NOMO-1 (cell line): ENCODE measurements around the gene CRY2.
"Not testable (repeated sequence)": the region's sequence is repeated elsewhere in the genome, so short reads cannot be mapped to it uniquely, and the experiment has no call there.

ENCODE experiments used
- DNase-seq, 2 experiments: peaks; one replicate each; lab custom pipeline; 2025; ENCODE audit not compliant: unreplicated experiment in 2 of 2; lab: John Stamatoyannopoulos, UW

The CRY2 gene

DNA sequence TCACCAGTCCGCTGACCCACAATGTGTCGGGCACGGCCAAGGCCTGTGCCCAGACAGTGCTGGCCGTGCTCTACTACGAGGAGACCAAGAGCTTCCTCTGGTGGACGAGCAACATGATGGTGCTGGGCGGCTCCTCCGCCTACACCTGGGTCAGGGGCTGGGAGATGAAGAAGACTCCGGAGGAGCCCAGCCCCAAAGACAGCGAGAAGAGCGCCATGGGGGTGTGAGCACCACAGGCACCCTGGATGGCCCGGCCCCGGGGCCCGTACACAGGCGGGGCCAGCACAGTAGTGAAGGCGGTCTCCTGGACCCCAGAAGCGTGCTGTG is 36.2 kb upstream of the CRY2 start:
- DNase-seq = no peak

DNA sequence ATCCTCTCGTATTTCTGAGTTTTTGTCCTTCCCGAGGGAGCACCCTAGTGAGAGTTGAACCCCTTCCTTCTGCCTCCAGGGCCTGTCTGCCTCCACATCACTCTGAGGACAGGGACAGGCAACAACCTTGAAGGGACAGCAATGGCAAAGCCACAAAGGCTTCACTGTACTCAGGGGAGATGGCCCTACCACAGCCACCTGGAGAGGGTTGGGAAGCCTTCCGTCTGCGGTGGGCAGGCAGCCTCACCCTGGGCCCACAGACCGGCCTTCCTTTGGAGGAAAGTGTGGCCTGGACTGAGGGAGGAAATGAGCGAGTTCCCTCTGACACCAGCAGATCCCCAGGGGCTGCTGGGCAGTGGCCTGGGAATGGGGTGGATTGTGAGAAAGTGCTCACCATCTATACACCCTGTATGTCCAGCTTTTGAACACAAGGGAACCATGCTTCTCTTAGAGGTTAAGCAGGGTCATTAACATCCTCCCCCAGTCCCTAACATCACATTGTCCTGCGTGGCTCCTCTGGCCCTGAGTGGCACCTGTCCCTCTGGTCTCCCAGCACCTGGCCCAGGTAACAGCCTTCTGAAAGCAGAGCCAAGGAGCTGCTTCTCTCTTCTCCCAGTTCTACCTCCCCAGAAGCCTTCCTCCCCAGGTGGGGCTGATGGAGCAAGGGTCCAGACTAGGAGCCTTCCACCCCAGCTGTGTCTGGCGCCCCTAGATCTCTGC is 35.5 kb upstream of the CRY2 start:
- DNase-seq = no peak

DNA sequence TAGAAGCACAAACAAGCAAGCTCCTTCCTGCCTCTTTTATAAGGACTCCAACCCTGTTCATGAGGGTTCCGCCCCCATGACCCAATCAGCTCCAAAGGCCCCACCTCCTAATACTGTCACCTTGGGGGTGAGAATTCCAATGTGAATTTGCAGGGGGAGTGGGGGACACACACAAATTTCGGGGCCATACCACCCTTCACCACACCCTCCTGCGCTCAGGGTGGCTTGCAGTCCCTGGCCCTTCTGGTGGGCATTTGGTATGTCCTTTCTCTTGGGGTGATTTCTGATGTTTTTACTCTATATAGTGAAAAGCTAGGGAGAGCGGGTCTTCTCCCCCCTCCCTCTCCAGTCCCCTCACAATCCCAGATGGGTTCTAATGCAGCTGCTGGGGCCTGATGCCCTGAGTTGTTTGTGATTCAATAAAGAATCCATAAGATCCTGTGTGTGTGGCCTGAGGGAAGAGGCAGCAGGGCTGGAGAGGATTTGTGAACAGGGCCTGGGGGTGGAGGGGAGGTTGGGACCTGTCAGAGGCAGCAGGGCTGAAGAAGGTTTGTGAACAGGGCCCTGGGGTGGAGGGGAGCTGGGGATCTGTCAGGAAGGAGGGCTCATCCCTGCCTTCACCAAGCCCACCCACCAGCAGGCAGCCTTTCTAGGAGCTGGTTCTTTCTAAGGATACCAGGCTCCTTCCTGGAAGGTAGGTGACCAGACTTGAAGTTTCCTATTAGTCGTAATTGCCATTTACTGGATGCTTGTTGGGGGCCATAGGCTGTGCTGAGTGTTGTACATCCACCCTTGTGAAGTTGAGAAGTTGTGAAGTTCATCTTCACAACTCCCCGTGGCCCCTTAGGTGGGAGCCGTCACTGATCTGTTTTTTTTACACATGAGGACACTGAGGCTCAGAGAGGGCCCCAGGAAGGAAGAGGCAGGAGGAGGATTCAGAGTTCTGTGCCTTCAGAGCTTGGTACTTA is 34.4 kb upstream of the CRY2 start:
- no peak for DNase-seq

DNA sequence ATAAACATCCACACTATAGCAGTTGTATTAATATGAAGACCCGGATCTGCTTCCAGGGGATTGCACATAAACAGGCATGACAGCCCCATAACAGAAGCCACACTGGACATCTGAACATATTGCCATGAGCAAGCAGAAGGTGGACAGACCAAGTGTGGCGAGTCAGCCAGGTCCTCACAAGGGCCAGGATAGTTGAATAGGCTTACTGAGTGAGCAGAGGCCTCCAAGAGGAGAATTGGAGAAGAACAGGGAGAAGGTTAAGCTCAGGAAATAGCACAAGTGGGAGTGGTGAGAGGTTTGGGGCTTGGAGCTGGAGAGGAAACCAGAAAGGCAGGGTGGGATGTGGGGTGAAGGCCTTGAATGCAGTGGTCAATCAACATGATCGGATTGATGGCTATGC is 31.5 kb upstream of the CRY2 start:
- DNase-seq = no peak

DNA sequence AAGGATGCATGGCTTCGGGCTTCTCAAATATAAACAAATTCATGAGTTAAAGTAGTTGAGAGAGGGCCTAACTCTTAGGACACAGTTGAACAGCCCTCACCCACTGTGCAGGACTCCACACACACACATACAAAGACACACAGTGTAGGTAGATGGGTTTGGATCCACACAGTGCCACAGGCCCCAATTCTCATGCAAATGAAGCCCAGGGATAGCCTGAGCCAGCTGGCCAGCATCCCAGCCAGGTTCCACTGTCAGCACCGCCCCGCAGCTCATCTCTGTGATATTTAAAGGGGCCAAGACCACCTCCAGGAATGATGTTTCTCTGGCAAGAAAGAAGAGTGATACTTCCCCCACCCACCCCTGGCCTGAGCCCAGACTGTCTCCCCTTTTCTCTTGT is 30.7 kb upstream of the CRY2 start:
- DNase-seq = no peak

DNA sequence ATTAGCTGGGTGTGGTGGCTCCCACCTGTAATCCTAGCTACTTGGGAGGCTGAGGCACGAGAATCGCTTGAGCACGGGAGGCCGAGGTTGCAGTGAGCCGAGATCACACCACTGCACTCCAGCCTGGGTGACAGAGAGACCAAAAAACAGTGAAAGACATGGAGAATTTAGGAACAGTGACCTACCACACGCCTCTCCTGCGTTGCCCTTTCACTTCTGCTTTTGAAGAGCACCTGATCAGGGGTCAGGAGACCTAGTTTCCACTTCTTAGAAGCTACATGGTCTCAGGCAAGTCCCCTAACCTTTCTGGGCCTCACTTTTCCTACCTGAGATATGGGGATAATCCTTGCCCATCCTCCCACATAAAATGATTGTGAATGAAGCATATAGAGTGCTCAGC is 30.1 kb upstream of the CRY2 start:
- peak in 1 of 2 experiments; percentile 30 for DNase-seq

DNA sequence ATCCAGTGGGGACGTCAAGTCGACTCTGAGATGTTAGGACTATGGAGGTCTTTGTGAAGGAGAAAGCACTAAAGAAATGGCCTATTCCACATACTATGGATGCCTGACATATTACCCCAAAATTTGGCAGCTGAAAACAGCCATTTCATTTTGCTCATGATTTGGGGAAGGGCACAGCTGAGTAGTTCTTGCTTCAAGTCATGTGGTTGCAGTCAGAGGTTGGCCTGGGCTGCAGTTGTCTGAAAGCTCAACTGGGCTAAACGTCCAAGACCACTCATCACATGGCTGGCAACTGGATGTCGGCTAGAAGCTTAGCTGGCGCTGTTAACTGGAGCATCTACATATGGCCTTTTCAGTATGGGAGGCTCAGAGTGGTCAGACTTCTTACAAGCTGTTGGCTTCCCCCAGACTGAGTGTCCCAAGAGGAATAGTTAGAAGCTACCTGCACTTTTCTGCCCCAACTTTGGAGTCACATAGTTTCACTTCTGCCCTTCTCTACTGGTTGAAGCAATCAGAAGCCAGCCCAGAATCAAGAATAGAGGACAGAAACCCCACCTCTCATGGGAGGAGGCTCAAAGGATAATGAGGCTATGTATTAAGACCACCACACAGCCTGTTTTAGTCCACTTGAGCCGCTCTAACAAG is 28.2 kb upstream of the CRY2 start:
- peak in 1 of 2 experiments; percentile 10 for DNase-seq

DNA sequence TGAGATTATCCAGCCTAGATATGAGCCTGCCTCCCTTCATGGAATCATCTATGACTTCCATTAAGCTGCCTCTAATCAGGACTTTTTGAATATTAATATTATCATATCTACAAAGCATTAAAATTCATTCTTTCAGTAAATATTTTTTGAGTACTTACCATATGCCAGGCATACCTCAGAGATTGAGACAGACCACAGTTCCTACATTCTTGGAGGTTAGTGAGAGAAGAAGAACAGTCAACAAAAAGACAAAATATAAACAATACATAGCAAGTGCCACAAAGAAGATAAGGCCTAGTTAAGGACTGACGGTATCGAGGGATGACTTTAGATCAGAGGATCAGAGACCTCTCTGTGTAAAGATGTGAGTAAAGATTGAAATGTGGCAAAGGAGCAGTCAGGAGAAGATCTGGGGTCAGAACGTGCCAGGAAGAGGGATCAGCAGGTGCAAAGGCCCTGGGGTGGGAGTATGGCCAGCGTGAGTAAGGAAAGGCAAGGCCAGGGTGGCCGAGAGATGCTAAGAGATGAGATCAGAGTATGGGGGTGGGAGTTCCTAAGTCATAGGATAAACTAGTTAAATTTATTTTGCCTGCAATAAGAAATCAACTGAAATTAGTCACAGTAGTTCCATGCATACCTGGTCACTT is 26.9 kb upstream of the CRY2 start:
- no peak for DNase-seq

DNA sequence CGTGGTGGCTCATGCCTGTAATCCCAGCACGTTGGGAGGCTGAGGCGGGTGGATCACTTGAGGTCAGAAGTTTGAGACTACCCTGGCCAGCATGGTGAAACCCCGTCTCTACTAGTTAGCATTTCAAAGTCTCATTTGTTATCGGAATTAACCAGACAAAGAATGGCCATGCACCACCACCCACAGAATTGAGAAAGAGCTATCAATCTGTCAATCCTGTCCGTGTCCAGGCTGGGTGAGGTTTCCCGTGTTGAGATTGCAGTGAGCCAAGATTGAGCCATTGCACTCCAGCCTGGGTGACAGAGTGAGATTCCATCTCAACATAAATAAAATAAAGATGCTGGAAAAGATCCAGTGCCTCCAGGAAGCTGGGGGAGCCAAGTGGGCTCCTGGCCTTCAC is 20.8 kb upstream of the CRY2 start:
- peak; percentile 26 to 36 for DNase-seq

DNA sequence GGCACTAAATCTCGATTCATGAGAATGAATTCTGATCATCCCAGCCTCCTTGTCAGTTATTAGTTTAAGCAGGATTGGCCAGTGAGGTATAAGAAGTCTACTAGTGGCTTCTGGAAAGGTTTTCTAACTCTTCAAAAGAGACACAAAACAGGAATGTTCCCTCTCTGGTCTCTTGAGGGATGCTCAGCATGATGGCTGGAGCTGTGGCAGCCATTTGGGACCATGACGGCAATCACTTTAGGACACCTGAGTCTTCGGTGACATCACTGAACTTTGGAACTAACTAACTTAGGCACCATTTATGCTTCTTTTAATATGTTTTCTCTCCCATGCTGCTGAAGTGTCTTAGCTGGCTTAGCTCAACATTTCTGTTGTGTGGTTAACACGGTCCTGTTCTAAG is 20.2 kb upstream of the CRY2 start:
- no peak for DNase-seq

DNA sequence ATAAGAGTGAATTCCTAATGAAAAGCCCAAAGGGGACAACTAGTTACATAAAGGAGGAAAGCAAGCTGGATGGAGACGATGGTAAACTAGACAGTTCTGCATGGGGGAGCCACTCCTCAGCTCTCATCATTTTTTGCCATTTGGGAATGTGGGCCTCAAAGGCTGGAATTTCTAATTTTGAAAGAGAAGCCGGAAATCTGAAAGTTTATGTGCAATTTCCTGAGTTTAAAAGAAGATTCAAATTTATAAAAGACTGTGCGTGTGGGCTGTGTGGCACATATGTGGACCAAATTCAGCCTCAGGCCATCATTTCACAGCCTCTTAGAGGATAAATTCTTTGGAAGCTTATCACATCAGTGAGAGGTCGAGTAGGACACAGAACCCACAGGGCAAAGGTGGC is 18.3 kb upstream of the CRY2 start:
- no peak for DNase-seq

DNA sequence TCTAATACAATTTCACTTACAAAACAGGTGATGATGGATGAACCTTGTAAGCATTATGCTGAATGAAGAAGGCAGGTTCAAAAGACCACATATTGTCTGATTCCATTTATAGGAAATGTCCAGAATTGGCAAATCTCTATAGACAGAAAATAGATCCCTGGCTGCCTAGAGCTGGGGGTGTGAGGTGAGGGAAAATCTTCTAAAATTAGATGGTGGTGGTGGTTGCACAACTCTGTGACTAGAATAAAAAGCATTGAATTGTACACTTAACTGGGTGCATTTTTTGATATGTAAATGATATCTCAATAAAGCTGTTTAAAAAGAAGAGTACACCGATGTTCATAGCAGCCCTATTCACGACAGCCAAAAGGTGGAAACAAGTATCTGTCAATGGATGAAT is 16.7 kb upstream of the CRY2 start:
- DNase-seq = no peak

DNA sequence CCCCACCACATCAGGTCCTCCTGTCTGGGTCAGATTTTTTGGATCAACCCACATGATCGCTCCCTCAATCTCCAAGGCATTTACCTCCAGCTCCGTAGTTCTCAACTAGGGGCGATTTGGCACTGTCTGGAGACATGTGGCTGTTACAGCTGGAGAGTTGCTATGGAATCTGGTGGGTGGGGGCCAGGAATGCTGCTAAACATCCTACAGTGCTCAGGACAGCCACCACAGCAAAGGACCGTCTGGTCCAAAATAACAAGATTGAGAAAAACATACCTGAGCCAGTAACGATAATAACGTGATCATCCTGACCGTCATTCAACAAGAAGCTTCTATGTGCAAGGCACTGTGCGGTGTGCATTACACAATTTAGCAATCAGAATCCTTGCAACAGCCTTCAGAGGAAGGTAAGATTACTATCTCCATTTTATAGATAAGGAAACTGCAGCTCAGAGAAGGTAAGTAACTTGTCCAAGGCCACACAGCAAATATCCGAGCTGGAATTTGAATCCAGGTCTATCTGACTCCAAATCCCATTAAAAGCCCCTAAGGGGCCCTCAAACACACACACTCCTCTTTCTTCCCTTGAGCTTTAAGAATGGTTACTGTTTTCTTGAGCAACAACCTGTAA is 14.3 kb upstream of the CRY2 start:
- DNase-seq = no peak

DNA sequence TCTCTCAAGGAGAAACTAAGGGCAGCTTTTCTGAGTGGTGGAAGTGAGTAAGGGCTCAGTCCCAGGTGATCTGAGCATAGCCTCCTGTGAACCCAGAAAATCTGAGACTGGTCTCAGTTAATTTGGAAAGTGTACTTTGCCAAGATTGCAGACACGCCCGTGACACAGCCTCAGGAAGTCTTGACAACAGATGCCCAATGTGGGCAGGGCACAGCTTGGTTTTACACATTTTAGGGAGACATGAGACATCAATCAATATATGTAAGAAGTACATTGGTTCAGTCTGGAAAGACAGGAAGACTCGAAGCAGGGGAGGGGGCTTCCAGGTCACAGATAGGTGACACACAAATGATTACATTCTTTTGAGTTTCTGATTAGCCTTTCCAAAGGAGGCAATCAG is 13.5 kb upstream of the CRY2 start:
- no peak for DNase-seq

DNA sequence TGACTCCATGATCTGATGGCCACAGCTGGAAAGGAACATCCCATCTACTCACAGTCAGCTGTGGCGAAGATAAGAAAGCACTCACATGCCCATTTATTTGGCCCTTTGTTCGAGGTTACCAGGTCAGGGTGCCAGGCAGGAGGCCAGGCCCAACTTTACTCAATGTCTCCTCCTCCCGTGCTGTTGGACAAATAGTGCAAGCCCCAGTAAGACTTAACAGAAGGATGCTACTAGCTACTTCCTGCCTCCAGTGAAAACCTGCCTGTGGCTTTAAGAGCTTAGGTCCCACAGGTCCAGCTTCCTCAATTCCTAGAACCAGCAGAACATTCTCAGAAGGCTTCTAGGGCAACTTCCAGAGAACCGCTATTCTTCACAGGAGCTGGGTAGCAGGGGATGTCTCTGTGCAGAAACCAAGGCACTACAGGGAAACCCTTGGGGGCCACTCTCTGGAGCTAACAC is 12.9 kb upstream of the CRY2 start:
- peak in 1 of 2 experiments; percentile 20 for DNase-seq

DNA sequence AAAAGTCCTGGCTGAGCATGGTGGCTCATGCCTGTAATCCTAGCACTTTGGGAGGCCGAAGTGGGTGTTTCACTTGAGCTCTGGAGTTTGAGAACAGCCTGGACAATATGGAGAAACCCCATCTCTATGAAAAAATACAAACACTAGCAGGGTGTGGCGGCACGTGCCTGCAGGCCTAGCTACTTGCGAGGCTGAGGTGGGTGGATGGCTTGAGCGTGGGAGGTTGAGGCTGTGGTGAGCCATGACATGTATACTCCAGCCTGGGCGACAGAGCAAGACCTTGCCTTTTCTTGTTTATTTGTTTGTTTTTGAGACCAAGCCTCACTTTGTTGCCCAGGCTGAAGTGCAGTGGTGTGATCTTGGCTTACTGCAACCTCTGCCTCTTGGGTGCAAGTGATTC is 8.1 kb upstream of the CRY2 start:
- DNase-seq = no peak

DNA sequence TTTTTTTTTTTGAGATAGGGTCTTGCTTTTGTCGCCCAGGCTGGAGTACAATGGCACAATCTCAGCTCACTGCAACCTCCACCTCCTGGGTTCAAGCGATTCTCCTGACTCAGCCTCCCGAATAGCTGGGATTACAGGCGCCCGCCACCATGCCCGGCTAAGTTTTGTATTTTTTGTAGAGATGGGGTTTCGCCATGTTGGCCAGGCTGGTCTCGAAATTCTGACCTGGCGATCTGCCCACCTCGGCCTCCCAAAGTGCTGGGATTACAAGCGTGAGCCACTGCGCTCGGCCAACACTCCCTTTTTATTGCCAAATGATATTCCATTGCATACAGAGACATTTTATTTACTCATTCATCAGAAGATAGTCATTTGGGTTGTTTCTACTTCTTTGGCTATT is 7.0 kb upstream of the CRY2 start:
- DNase-seq = not testable (repeated sequence)

DNA sequence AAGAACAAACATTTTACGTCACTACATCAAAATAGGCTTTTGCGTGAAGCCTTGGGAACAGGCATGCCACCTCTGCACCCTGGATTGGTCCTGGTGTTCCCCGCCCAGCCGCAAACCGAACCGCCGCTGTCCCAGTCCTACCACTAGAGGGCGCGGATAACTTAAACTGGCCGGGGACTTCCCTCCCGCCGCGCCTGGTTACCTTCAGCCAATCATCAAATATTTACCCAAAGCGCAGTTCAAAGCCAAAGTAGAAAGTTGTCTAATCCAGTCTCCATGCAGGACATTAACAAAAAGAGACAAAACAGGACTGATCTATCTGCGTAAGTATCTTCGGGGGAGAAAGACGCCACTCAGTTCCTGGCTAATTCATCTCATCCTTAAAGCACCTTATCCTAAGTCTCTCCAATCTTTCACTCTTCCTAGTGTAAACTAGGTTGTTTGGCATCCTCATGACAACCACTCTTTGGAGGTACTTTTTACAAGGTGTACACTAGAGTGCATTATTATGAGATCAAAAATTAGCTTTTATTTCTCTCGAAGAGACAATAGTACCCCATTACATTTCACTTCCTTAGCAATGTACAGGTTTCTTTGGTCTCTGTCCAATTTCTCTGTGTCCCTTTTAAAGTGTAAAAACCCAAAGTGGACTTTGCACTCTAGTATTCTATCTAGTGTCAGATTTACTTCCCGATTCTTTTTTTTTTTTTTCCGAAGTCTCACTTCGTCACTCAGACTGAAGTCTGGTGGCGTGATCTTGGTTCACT is 3.9 kb upstream of the CRY2 start:
- DNase-seq = peak; percentile 80 to 86

DNA sequence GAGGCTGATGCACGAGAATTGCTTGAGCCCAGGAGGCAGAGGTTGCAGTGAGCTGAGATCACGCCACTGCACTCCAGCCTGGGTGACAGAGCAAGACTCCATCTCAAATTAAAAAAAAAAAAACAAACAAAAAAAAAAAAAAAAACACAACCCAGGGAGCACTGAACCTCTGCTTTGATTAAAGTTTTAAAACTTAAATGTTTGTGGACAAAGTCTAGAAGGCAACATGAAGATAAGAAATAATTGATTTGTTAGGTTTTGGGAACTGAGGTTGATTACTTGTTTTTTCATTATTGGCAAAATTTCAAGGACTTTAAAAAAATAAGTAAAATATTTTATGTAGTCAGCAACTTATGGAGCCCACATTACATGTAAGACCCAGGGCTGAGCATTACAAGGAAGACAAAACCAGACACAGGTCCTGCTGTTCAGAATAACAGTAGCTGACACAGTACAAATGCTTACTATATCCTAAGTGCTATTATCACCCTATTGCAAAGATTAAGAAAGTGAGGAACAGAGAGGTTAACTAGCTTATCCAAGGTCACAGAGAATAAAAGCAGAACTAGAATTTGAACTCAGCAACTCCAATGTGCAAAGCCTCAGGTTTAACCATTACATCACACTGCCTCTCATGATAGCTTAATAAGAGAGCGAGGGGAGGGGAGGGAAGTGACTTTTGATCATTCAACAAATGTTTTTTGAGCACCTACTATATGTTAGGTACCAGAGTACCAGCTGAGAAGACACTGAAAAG is 2.3 kb upstream of the CRY2 start:
- DNase-seq = peak in 1 of 2 experiments; percentile 12
